Fibroblast of the conjunctiva (primary cell): ENCODE measurements around the gene GALNTL6.
A peak's percentile ranks its signal among the peaks of the same experiment; 100 is the strongest.
"Not testable (repeated sequence)": the region's sequence is repeated elsewhere in the genome, so short reads cannot be mapped to it uniquely, and the experiment has no call there.

Experiments used
- DNase-seq: peaks from one replicate; pipeline ENCODE4 v3.0.0-alpha.2; 2010; ENCODE audit warnings: low read depth

Gene GALNTL6

GRCh38 chr4:173019664-173020063 is 1206.5 kb downstream of the GALNTL6 start:
- no peak for DNase-seq

- DNase-seq: not testable (repeated sequence)
Observed at GRCh38 chr4:173021746-173022573, 1208.8 kb downstream of the GALNTL6 start.

- no peak for DNase-seq
Observed at GRCh38 chr4:173024203-173024602, 1211.0 kb downstream of the GALNTL6 start.

GRCh38 chr4:173025131-173025530 is 1211.9 kb downstream of the GALNTL6 start:
- DNase-seq: peak; percentile 53

GRCh38 chr4:173037242-173037641 is 1224.0 kb downstream of the GALNTL6 start:
- DNase-seq: no peak

- DNase-seq: no peak
Observed at GRCh38 chr4:173038192-173038896, 1225.1 kb downstream of the GALNTL6 start.

- DNase-seq: no peak
Observed at GRCh38 chr4:173039617-173040577, 1226.7 kb downstream of the GALNTL6 start.

GRCh38 chr4:173041482-173041881 is 1228.3 kb downstream of the GALNTL6 start:
- no peak for DNase-seq

- DNase-seq: not testable (repeated sequence)
Observed at GRCh38 chr4:173042139-173042538, 1228.9 kb downstream of the GALNTL6 start.

- no peak for DNase-seq
Observed at GRCh38 chr4:173044340-173044739, 1231.1 kb downstream of the GALNTL6 start.

- no peak for DNase-seq
Observed at GRCh38 chr4:173045571-173045970, 1232.4 kb downstream of the GALNTL6 start.

- DNase-seq: no peak
Observed at GRCh38 chr4:173046144-173046543, 1232.9 kb downstream of the GALNTL6 start.

- no peak for DNase-seq
Observed at GRCh38 chr4:173046818-173047217, 1233.6 kb downstream of the GALNTL6 start.

- DNase-seq: no peak
Observed at GRCh38 chr4:173051232-173051631, 1238.0 kb downstream of the GALNTL6 start.

GRCh38 chr4:173051716-173052115 is 1238.5 kb downstream of the GALNTL6 start:
- no peak for DNase-seq

GRCh38 chr4:173052439-173052838 is 1239.2 kb downstream of the GALNTL6 start:
- no peak for DNase-seq

GRCh38 chr4:173056271-173056670 is 1243.1 kb downstream of the GALNTL6 start:
- DNase-seq: no peak

GRCh38 chr4:173056710-173057109 is 1243.5 kb downstream of the GALNTL6 start:
- DNase-seq: no peak

GRCh38 chr4:173057442-173057841 is 1244.2 kb downstream of the GALNTL6 start:
- DNase-seq: no peak

- DNase-seq: no peak
Observed at GRCh38 chr4:173057901-173058300, 1244.7 kb downstream of the GALNTL6 start.

- no peak for DNase-seq
Observed at GRCh38 chr4:173061160-173061559, 1248.0 kb downstream of the GALNTL6 start.

- DNase-seq: no peak
Observed at GRCh38 chr4:173073939-173074500, 1260.8 kb downstream of the GALNTL6 start.
